HG03342 (cell line): Measurements from ENCODE around the gene DHRSX.
"Not testable (repeated sequence)": the region's sequence is repeated elsewhere in the genome, so short reads cannot be mapped to it uniquely, and the experiment has no call there.

Experiments used
- ATAC-seq: cut with Tn5 transposase; IDR thresholded peaks from one replicate; pipeline ENCODE4 v1.9.1; 2021; ENCODE audit warnings: mild to moderate bottlenecking, moderate library complexity; ENCODE audit not compliant: unreplicated experiment

Gene DHRSX

DNA sequence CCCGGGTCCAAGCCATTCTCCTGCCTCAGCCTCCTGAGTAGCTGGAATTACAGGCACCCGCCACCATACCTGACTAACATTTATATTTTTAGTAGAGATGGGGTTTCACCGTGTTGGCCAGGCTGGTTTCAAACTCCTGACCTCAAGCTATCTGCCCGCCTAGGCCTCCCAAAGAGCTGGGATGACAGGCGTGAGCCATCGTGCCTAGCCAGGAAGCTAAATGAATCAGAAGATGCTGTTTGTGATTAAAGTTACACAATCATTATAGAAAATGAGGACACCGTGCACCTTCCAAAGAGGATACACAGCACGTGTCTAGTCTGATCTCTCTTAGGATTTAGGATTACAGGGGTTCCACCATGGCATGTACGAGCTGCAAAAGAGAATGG lies 99.6 kb downstream of the DHRSX start:
- no peak for ATAC-seq

GRCh38 chrX:2398064-2398656 lies 102.6 kb downstream of the DHRSX start:
- ATAC-seq: no peak

DNA sequence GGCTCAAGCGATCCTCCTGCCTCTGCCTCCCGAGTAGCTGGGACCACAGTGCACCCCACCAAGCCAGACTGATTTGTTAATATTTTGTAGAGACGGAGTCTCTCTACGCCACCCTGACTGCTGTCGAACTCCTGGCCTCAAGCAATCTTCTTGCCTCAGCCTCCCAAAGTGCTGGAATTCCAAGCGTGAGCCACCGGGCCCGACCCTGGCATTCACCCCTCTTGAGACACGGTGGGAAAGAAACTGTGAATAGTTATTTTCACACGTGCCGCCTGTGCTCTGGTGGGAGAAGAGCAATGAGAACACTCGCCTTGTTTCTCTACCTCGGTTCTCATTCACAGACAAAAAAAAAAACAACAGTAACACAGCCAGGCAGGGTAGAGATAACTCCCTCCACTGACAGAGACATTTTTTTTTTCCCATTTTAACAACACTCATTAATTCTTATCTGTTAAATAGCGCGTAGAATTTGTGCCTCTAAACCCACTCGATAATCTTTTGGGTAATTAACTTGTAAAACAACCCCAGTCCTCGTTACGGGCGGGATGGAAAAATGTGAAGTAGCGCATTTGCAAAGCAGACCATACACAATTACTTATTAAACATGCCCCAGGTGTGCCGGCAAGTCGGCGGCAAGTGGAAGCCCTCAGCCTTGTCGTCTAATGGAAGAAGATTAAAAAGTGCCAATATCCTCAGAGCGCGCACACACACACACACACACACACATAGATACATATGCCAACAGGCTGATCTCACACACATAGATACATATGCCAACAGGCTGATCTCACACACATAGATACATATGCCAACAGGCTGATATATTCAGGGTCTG lies 103.3 kb downstream of the DHRSX start:
- ATAC-seq: no peak

- no peak for ATAC-seq
Observed at GRCh38 chrX:2395261-2395992, 105.3 kb downstream of the DHRSX start.

DNA sequence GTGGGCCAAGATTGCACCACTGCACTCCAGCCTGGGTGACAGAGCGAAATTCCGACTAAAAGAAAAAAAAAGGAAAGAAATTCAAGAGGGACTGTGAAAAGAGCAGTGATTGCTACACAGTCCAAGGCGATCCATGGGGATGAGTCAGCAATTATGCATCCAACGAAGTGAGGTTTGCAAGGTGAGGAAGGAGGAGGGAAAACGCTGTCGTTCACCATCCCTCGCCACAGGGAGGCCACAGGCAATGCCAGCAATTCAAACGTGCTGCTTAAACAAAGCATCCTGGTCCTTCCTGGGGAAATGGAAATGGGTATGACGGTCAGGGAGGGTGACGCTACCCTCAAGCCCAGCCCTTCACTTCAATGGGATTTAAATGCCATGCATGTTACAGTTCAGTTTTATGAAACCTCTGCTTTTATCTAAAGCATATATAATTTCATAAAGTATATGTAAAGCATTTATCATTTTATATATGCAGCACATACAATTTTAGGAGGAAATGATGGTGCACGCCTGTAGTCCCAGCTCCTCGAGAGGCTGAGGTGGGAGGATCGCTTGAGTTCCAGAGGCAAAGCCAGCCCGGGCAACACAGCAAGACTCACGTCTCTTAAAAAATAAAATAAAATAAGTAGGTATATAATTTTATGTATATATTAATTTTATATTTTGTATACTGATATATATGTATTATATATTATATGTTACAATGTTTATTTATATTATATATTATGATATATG lies 108.7 kb downstream of the DHRSX start:
- no peak for ATAC-seq

GRCh38 chrX:2390754-2391153 lies 110.0 kb downstream of the DHRSX start:
- ATAC-seq: no peak

DNA sequence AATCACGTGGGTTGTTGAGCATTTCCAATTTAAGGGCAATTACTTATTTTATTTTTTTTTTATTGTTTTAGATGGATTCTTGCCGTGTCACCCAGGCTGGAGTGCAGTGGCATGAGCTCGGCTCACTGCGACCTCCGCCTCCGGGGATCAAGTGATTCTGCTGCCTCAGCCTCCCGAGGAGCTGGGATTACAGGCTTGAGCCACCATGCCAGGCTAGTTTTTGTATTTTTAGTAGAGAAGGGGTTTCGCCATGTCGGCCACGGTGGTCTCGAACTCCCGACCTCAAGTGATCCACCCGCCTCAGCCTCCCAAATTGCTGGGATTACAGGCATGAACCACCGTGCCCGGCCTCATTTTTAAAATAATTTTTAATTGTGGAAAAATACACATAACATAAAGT lies 111.0 kb downstream of the DHRSX start:
- ATAC-seq: not testable (repeated sequence)

DNA sequence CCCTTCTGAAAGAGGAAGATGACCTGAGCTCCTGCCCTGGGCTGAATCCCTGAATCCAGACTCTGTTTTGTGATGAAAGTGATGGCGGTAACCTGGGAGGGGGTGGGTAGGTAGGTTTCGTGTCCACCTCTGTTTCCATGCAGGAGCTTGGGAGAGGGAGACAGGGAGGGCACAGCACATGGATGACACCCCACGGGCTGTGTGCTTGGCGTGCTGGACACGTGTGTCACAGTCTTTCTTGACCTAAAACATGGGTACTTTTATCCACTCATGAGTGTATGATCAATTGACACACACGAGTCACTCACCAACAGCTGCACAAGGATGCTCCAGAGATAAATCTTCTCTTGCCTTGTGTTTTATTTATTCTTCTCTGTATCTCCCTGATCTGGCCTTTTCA lies 111.5 kb downstream of the DHRSX start:
- no peak for ATAC-seq

GRCh38 chrX:2388669-2389068 lies 112.1 kb downstream of the DHRSX start:
- ATAC-seq: no peak

- ATAC-seq: no peak
Observed at GRCh38 chrX:2387614-2388239, 113.0 kb downstream of the DHRSX start.

GRCh38 chrX:2385224-2385623 lies 115.6 kb downstream of the DHRSX start:
- no peak for ATAC-seq

- no peak for ATAC-seq
Observed at GRCh38 chrX:2384486-2384885, 116.3 kb downstream of the DHRSX start.

DNA sequence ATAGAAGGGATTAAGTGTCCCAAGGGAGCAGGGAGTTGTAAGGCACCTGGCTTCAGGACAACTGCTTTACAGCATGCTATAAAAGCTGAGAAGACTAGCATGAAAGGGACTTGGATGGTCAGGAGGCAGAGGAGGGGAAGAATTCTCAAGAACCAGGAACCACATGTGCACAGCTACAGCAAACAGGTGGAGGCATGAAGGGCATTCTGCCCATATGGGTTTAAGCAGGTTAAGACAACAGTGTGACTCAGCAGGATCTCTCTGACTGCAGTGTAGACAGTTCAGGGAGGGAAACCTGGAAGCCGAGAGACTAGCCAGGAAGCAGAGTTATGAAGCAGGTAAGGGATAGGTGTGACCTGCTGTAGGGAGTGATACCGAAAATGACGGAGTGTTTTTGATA lies 117.0 kb downstream of the DHRSX start:
- no peak for ATAC-seq

DNA sequence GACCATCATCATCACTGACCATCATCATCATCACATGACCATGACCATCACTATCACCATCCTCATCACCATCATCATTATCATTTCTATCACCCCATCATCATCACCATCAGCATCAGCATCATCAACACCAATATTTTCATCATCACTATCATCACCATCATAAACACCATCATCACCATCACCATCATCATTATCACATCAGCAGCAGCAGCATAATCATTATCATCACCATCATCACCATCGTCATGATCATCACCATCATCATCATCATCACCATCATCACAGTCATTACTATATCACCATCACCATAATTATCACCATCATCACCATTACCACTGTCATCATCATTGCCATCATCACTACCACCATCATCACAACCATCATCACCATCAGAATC lies 117.6 kb downstream of the DHRSX start:
- ATAC-seq: no peak

- ATAC-seq: not testable (repeated sequence)
Observed at GRCh38 chrX:2382433-2383048, 118.2 kb downstream of the DHRSX start.

- no peak for ATAC-seq
Observed at GRCh38 chrX:2376166-2376565, 124.6 kb downstream of the DHRSX start.

- no peak for ATAC-seq
Observed at GRCh38 chrX:2374086-2374485, 126.7 kb downstream of the DHRSX start.

GRCh38 chrX:2373615-2374014 lies 127.2 kb downstream of the DHRSX start:
- ATAC-seq: no peak

DNA sequence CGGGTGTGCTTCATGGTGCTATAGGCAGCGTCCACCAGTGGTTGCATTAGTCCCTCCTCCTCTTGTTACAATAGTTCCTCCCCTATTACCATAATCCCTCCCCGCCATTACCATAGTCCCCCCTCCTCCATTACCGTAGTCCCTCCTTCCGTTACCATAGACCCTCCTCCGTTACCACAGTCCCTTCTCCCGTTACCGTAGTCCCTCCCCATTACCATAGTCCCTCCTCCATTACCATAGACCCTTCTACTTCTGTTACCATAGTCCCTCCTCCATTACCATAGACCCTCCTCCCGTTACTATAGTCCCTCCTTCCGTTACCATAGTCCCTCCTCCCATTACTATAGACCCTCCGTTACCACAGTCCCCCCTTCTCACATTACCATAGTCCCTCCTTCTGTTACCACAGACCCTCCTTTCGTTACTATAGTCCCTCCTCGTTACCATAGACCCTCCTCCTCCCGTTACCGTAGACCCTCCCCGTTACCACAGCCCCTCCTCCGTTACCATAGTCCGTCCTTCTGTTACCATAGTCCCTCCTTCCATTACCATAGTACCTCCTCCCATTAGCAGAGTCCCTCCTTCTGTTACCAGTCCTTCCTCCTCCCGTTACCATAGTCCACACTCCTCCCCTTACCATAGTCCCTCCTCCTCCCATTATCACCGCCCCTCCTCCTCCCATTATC lies 129.6 kb downstream of the DHRSX start:
- ATAC-seq: no peak

GRCh38 chrX:2370456-2370855 lies 130.3 kb downstream of the DHRSX start:
- ATAC-seq: no peak
